Measurements from ENCODE around the gene FRMD4B. TPM values are rescaled to one million over a fixed set of nuclear protein-coding genes. Genes with fewer than 3 reads are reported as not detected.

Gene FRMD4B
- total and polyA plus RNA-seq, 7 donors = 1.1 to 4.0 (median 2.9) TPM

DNA sequence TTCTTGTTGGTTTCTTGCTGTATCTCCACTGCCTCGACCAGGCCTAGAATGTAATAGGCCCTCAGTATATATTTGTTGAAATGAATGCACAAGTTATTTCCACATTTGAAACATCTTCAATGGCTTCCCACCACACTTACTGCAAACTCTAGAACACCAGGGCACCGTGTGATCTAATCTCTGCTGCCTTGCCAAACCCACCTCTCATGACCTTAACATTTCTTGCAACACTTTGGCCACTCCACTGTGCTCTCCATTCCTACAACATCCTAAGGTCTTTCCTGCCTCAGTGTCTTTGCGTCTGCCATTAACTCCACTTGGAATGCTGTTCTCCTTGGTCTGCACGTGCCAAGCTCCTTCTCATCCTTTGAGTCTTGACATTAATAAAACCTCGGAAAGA, 14.1 kb downstream of the FRMD4B start:
- no peaks in the 10 kb centered on the region for H3K27me3 ChIP-seq (ENCODE audit: insufficient read depth in 3 of 3, low read length in 2 of 3)
- no peak for DNase-seq
- TF ChIP-seq CTCF (IDR thresholded peaks at IDR 0.05) = no peak
- H3K4me1 ChIP-seq = peaks cover 3% of the 10 kb centered on the region
- H3K36me3 ChIP-seq (ENCODE audit: insufficient read depth in 1 of 2, low read depth in 1 of 2) = no peaks in the 10 kb centered on the region
- 82 to 92% (median 87%) methylated on average over 5 of the region's 5 CpGs for WGBS, 3 donors
- intact Hi-C loops (cut with DNase I) = no loop called here
- H3K4me3 ChIP-seq = no peak overlapping the region
- H3K27ac ChIP-seq = no peak overlapping the region
- ATAC-seq = no peak
- H3K9me3 ChIP-seq = no peaks in the 10 kb centered on the region

- ATAC-seq (peak in 2 of 4 donors; percentile 46 to 76), DNase-seq (no peak)
- H3K4me1 ChIP-seq = peaks cover 3% of the 10 kb centered on the region
- WGBS, 3 donors = 59 to 71% (median 64%) methylated on average over 2 of the region's 2 CpGs
- intact Hi-C loops (cut with DNase I) = loop anchor here in 1 of 2 donors (1.0 kb wide), 1 partner anchor 27 kb away; no protein-coding TSS in a partner anchor
- TF ChIP-seq CTCF (IDR thresholded peaks at IDR 0.05) = no peak
- H3K36me3 ChIP-seq (ENCODE audit: insufficient read depth in 1 of 2, low read depth in 1 of 2) = no peaks in the 10 kb centered on the region
- no peaks in the 10 kb centered on the region for H3K27me3 ChIP-seq (ENCODE audit: insufficient read depth in 3 of 3, low read length in 2 of 3)
- no peak overlapping the region for H3K4me3 ChIP-seq
- no peak overlapping the region for H3K27ac ChIP-seq
- no peaks in the 10 kb centered on the region for H3K9me3 ChIP-seq
Measured at GRCh38 chr3:69370901-69371301, 15.0 kb downstream of the FRMD4B start.

- peak; percentile 46 to 75 (median 61) for ATAC-seq
- Histone ChIP-seq H3K27ac (no peak overlapping the region), H3K36me3 (ENCODE audit: insufficient read depth in 1 of 2, low read depth in 1 of 2) (no peaks in the 10 kb centered on the region), H3K9me3 (no peaks in the 10 kb centered on the region), H3K4me1 (peaks cover 3% of the 10 kb centered on the region), H3K4me3 (no peak overlapping the region), H3K27me3 (ENCODE audit: insufficient read depth in 3 of 3, low read length in 2 of 3) (no peaks in the 10 kb centered on the region)
- TF ChIP-seq CTCF (IDR thresholded peaks at IDR 0.05) = no peak
- intact Hi-C loops (cut with DNase I) = loop anchor here in 1 of 2 donors (1.0 kb wide), 1 partner anchor 26 kb away; no protein-coding TSS in a partner anchor
- peak; percentile 69 to 76 for DNase-seq
- WGBS, 3 donors = 38 to 46% (median 39%) methylated on average over 17 of the region's 17 CpGs
Measured at GRCh38 chr3:69370156-69370883, 15.6 kb downstream of the FRMD4B start.

- DNase-seq (no peak), ATAC-seq (peak in 2 of 4 donors; percentile 35 to 64)
- Histone ChIP-seq H3K9me3 (no peaks in the 10 kb centered on the region), H3K4me1 (peaks cover 3% of the 10 kb centered on the region), H3K27me3 (ENCODE audit: insufficient read depth in 3 of 3, low read length in 2 of 3) (no peaks in the 10 kb centered on the region), H3K36me3 (ENCODE audit: insufficient read depth in 1 of 2, low read depth in 1 of 2) (no peaks in the 10 kb centered on the region), H3K27ac (no peak overlapping the region), H3K4me3 (no peak overlapping the region)
- TF ChIP-seq CTCF (IDR thresholded peaks at IDR 0.05) = no peak
- 64 to 72% (median 65%) methylated on average over 5 of the region's 5 CpGs for WGBS, 3 donors
- intact Hi-C loops (cut with DNase I) = no loop called here
Measured at GRCh38 chr3:69368129-69368741, 17.7 kb downstream of the FRMD4B start.
